Left ventricle myocardium inferior (tissue), 1 donor: ENCODE data around the gene GRPR. TPM values are rescaled to one million over a fixed set of nuclear protein-coding genes. Genes with fewer than 3 reads are reported as not detected.

Source experiments
- total RNA-seq: library from RNA; stranded (reverse); fragmentation: NEBNext Ultra II Directional; extraction: Animal tissue kit (Norgen Biotek cat#: 25700); gene quantifications from one replicate; pipeline ENCODE4 v1.2.1, GENCODE V29; 2021
- donor health status: DM: no; HTN: yes; CAD: no; lungs with severe emphysema.

The GRPR gene
- total RNA-seq, 1 donor from 2014 or later = 0.30 TPM

Other genes starting within 250 kb of the GRPR start
- not detected for gene MAGEB17, start 43.9 kb downstream of the GRPR start, total RNA-seq